T follicular helper cell (primary cell): ENCODE results near the gene GJC2.
"Not testable (repeated sequence)": the region's sequence is repeated elsewhere in the genome, so short reads cannot be mapped to it uniquely, and the experiment has no call there.

Experiments
- DNase-seq: peaks from one replicate; pipeline ENCODE4 v3.0.0-alpha.2; 2020; ENCODE audit warnings: low read depth
- total RNA-seq, 2 experiments: gene quantifications; one replicate each; lab custom pipeline; 2026; lab: John Stamatoyannopoulos, UW

Gene GJC2
- 0.78 to 1.6 reads per million in 2 experiments for total RNA-seq

GRCh38 chr1:228149406-228150119 lies at the start of gene GJC2:
Gene GJC2 (plus strand): TSS chr1:228149930. CDS start chr1:228157759, 7,829 bp downstream.
- DNase-seq = no peak

- DNase-seq = no peak
Observed at GRCh38 chr1:228100822-228101613, 48.7 kb upstream of the GJC2 start.

- DNase-seq = no peak
Observed at GRCh38 chr1:228101614-228101993, 48.1 kb upstream of the GJC2 start.

GRCh38 chr1:228101994-228102790 lies 47.5 kb upstream of the GJC2 start:
- peak; percentile 44 for DNase-seq

- DNase-seq = peak; percentile 92
Observed at GRCh38 chr1:228102791-228103620, 46.7 kb upstream of the GJC2 start, which contains the start of gene C1orf35. Gene C1orf35 (minus strand): TSS chr1:228103325. CDS start chr1:228103227, 98 bp downstream.

GRCh38 chr1:228104526-228105269 lies 45.0 kb upstream of the GJC2 start:
- no peak for DNase-seq

- no peak for DNase-seq
Observed at GRCh38 chr1:228105270-228105995, 44.3 kb upstream of the GJC2 start.

- DNase-seq = no peak
Observed at GRCh38 chr1:228105996-228106799, 43.5 kb upstream of the GJC2 start.

- DNase-seq = no peak
Observed at GRCh38 chr1:228106800-228107054, 43.0 kb upstream of the GJC2 start.

GRCh38 chr1:228107636-228108035 lies 42.1 kb upstream of the GJC2 start:
- DNase-seq = no peak

GRCh38 chr1:228108055-228108690 lies 41.6 kb upstream of the GJC2 start:
- DNase-seq = no peak

GRCh38 chr1:228108742-228109072 lies 41.0 kb upstream of the GJC2 start:
- DNase-seq = no peak

- DNase-seq = peak; percentile 97
Observed at GRCh38 chr1:228109073-228109961, 40.4 kb upstream of the GJC2 start, which contains the start of gene MRPL55. Gene MRPL55 (minus strand): TSS chr1:228109299. CDS start chr1:228108260, 1,039 bp downstream.

GRCh38 chr1:228109962-228110488 lies 39.7 kb upstream of the GJC2 start:
- no peak for DNase-seq

GRCh38 chr1:228110556-228110955 lies 39.2 kb upstream of the GJC2 start:
- no peak for DNase-seq

- DNase-seq = not testable (repeated sequence)
Observed at GRCh38 chr1:228111315-228111714, 38.4 kb upstream of the GJC2 start.

GRCh38 chr1:228112167-228112566 lies 37.6 kb upstream of the GJC2 start:
- DNase-seq = no peak

GRCh38 chr1:228112617-228113016 lies 37.1 kb upstream of the GJC2 start:
- no peak for DNase-seq
